ENCODE measurements around the gene PIGT. TPM values are rescaled to one million over a fixed set of nuclear protein-coding genes. Genes with fewer than 3 reads are reported as not detected.
A peak's percentile ranks its signal among the peaks of the same experiment; 100 is the strongest.

Gene PIGT
- total and polyA plus RNA-seq, 2 of the 13 experiments (the other 11 are each of a cell fraction or from before 2014, with no cell fraction given): 65.9 to 74.1 TPM

DNA sequence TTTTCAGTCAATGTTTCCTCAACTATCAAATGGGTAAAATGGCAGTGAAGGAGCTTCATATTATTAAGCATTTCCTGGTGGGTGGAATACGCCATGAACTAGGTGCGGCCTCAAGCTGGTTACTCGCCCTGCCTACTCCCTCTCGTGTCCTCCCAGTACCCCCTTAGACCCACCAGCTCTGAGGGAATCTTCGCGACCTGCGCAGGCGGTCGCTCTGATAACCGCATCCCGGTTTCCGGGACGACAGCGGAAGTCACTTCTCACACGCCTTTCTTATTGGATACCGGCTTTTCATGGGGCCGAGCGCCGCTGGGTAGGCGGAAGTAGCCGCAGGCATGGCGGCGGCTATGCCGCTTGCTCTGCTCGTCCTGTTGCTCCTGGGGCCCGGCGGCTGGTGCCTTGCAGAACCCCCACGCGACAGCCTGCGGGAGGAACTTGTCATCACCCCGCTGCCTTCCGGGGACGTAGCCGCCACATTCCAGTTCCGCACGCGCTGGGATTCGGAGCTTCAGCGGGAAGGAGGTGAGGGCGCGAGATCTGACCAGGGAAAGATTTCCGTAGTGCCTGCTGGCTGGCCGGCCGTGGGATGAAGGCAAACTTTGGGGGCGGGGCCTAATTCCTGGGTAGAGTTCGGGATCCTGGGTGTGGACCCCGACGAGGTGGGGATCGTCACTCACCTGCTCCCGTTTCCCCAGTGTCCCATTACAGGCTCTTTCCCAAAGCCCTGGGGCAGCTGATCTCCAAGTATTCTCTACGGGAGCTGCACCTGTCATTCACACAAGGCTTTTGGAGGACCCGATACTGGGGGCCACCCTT lies at the start of gene PIGT (continued):
- TF ChIP-seq MAFF (IDR thresholded peaks at IDR 0.05; ENCODE audit: low read depth, low read length) (no peak), PREB (CRISPR knock-in tag; IDR thresholded peaks at IDR 0.05) (no peak; the same call in 1 of the 2 replicates), ZBTB38 (CRISPR knock-in tag; IDR thresholded peaks at IDR 0.05) (peak; percentile 83; the same call in 1 of the 2 replicates), DMTF1 (CRISPR knock-in tag; IDR thresholded peaks at IDR 0.05) (no peak), ZNF264 (CRISPR knock-in tag; IDR thresholded peaks at IDR 0.05) (peak; percentile 86; the same call in 1 of the 2 replicates), MYNN (CRISPR knock-in tag; IDR thresholded peaks at IDR 0.05; ENCODE audit: low read depth) (peak; percentile 80; the same call in 1 of the 2 replicates), TAF1 (CRISPR knock-in tag; IDR thresholded peaks at IDR 0.05) (peak; percentile 95), ZNF678 (CRISPR knock-in tag; IDR thresholded peaks at IDR 0.05) (peak; percentile 81; the same call in 1 of the 2 replicates), DR1 (CRISPR knock-in tag; IDR thresholded peaks at IDR 0.05) (peak; percentile 89), ZNF468 (CRISPR knock-in tag; IDR thresholded peaks at IDR 0.05) (peak; percentile 90; the same call in 1 of the 2 replicates), ZNF782 (CRISPR knock-in tag; IDR thresholded peaks at IDR 0.05; ENCODE audit: borderline replicate concordance) (peak; percentile 56), CC2D1A (CRISPR knock-in tag; IDR thresholded peaks at IDR 0.05) (peak; percentile 79), ZNF737 (CRISPR knock-in tag; IDR thresholded peaks at IDR 0.05; ENCODE audit: borderline replicate concordance) (no peak; the same call in 1 of the 2 replicates), ZNF124 (CRISPR knock-in tag; IDR thresholded peaks at IDR 0.05) (peak; percentile 96), ZSCAN22 (CRISPR knock-in tag; IDR thresholded peaks at IDR 0.05) (no peak), REL (CRISPR knock-in tag; conservative IDR thresholded peaks at IDR 0.05) (peak; percentile 86), ZNF33A (CRISPR knock-in tag; IDR thresholded peaks at IDR 0.05; ENCODE audit: borderline replicate concordance) (peak; percentile 93; the same call in 1 of the 2 replicates), SATB2 (CRISPR knock-in tag; IDR thresholded peaks at IDR 0.05) (0 out of 2 replicates have a peak, but pooled peaks have one; percentile 92), MZF1 (CRISPR knock-in tag; IDR thresholded peaks at IDR 0.05; ENCODE audit: borderline replicate concordance) (0 out of 2 replicates have a peak, but pooled peaks have one; percentile 52), AHR (CRISPR knock-in tag; IDR thresholded peaks at IDR 0.05) (peak; percentile 77; the same call in 1 of the 2 replicates), XBP1 (CRISPR knock-in tag; IDR thresholded peaks at IDR 0.05) (peak; percentile 89)
- TF ChIP-seq, protein P1, sequence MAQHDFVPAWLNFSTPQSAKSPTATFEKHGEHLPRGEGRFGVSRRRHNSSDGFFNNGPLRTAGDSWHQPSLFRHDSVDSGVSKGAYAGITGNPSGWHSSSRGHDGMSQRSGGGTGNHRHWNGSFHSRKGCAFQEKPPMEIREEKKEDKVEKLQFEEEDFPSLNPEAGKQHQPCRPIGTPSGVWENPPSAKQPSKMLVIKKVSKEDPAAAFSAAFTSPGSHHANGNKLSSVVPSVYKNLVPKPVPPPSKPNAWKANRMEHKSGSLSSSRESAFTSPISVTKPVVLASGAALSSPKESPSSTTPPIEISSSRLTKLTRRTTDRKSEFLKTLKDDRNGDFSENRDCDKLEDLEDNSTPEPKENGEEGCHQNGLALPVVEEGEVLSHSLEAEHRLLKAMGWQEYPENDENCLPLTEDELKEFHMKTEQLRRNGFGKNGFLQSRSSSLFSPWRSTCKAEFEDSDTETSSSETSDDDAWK (CRISPR knock-in tag; IDR thresholded peaks at IDR 0.05): no peak
- TF ChIP-seq, protein P2, sequence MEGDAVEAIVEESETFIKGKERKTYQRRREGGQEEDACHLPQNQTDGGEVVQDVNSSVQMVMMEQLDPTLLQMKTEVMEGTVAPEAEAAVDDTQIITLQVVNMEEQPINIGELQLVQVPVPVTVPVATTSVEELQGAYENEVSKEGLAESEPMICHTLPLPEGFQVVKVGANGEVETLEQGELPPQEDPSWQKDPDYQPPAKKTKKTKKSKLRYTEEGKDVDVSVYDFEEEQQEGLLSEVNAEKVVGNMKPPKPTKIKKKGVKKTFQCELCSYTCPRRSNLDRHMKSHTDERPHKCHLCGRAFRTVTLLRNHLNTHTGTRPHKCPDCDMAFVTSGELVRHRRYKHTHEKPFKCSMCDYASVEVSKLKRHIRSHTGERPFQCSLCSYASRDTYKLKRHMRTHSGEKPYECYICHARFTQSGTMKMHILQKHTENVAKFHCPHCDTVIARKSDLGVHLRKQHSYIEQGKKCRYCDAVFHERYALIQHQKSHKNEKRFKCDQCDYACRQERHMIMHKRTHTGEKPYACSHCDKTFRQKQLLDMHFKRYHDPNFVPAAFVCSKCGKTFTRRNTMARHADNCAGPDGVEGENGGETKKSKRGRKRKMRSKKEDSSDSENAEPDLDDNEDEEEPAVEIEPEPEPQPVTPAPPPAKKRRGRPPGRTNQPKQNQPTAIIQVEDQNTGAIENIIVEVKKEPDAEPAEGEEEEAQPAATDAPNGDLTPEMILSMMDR (CRISPR knock-in tag; IDR thresholded peaks at IDR 0.05): peak; percentile 38; the same call in 1 of the 2 replicates

All from HepG2 (cell line).